Measurements from ENCODE around the gene CCR3.

DNA sequence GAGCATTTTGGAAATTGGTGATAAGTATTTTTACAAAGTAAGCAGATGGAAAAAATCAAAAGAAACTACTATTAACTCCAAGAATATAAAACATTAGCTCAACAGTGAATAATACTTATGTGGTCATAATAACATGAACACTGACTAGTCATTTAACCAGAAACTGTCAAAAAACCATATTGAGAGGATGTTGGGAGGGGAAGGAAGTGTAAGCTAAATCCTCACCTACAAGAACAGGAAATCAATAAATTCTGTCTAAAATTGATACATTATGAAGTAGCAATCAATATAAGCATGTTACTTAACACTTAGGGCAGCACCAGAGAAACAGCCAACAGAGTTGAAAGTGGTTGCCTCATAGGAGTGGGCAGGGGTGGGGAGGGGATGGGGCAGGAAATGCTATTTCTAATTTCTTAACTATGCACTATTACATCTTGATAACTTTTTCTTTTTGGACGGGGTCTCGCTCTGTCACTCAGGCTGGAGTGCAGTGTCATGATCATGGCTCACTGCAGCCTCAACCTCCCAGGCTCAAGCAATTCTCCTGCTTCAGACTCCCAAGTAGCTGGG, 41.7 kb downstream of the CCR3 start:
- TF ChIP-seq, protein P1, sequence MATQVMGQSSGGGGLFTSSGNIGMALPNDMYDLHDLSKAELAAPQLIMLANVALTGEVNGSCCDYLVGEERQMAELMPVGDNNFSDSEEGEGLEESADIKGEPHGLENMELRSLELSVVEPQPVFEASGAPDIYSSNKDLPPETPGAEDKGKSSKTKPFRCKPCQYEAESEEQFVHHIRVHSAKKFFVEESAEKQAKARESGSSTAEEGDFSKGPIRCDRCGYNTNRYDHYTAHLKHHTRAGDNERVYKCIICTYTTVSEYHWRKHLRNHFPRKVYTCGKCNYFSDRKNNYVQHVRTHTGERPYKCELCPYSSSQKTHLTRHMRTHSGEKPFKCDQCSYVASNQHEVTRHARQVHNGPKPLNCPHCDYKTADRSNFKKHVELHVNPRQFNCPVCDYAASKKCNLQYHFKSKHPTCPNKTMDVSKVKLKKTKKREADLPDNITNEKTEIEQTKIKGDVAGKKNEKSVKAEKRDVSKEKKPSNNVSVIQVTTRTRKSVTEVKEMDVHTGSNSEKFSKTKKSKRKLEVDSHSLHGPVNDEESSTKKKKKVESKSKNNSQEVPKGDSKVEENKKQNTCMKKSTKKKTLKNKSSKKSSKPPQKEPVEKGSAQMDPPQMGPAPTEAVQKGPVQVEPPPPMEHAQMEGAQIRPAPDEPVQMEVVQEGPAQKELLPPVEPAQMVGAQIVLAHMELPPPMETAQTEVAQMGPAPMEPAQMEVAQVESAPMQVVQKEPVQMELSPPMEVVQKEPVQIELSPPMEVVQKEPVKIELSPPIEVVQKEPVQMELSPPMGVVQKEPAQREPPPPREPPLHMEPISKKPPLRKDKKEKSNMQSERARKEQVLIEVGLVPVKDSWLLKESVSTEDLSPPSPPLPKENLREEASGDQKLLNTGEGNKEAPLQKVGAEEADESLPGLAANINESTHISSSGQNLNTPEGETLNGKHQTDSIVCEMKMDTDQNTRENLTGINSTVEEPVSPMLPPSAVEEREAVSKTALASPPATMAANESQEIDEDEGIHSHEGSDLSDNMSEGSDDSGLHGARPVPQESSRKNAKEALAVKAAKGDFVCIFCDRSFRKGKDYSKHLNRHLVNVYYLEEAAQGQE (IDR thresholded peaks at IDR 0.05; ENCODE audit: unreplicated experiment), result no peak
- TF ChIP-seq CTCF (conservative IDR thresholded peaks at IDR 0.05; ENCODE audit: low read depth in 2 of 2), result no peak
- TF ChIP-seq EZH2 (IDR thresholded peaks at IDR 0.05; ENCODE audit: low read depth, unreplicated experiment), result no peak
- TF ChIP-seq EZH2phosphoT487 (IDR thresholded peaks at IDR 0.05; ENCODE audit: unreplicated experiment), result no peak
- no peak for TF ChIP-seq ZNF114 (CRISPR knock-in tag; IDR thresholded peaks at IDR 0.05)
